ENCODE data around the gene FRMD4A.

Gene FRMD4A

DNA sequence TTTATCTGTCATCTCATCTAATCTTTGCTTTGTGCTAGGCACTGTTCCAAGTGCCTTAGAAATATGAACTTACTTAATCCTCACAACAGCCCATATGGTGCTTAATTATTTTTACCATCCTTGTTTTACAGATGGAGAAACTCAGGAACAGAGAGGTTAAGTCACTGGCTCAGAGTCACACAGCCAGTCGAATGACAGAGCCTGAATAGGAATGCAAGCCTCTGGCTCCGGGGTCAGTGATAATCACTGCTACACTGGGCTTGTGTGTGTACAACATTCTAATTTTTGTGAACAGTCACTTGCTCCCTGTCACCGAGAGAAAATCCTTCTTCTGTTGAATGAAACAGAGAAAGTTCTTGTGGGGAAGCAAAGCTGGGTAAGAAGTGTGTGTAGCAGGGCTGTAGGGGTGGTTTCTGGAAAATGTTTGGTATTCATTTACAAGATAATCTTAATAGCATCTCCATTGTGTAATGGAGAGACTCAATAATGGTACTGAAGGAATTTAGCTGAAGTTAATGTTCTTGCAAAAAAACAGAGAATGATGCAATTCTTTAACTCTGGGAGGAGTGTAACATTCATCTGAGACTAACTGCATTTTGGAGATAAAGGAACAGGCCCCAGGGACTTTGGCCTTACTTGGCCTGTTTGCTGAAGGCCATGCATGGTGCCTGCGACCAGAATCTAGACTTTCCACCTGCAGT lies 290.6 kb downstream of the FRMD4A start:
- no peak for DNase-seq

DNA sequence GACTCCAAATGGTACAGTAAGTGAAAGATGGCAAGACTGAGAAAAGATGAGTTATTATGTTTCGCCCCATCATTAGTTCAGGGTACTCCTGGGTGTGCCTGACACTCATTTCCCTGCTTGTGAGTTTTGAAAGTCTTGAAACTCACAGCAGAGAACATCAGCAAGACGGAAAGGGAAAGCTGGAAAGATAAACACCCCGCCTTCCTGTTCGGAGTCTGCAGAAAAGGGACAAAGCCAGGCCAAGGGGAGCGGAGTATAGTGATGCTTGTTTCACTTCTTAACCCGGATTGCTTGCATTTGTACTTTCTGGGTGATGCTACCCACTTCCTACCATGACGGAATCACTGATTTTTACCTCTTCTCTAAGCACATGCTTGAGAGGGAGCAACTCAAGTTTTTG lies 294.5 kb downstream of the FRMD4A start:
- DNase-seq, result no peak

DNA sequence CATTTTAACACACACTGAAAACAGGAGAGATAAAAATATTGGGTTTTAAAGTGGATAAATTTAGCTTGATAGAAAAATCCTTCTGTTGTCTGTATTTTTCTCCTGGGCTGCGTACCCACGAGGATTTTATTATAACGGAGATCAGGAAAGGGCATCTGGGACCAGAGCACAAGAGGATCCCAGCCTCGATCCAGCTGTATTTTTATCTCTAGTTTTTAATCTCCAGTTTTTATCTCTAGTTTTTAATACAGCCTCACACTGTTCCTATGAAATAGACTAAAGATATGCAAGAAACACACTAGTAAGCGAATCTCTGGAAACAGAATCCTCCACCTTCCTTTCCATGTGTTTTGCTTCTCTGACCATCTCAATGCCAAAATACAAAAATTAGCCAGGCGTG lies 295.2 kb downstream of the FRMD4A start:
- DNase-seq, result no peak

DNA sequence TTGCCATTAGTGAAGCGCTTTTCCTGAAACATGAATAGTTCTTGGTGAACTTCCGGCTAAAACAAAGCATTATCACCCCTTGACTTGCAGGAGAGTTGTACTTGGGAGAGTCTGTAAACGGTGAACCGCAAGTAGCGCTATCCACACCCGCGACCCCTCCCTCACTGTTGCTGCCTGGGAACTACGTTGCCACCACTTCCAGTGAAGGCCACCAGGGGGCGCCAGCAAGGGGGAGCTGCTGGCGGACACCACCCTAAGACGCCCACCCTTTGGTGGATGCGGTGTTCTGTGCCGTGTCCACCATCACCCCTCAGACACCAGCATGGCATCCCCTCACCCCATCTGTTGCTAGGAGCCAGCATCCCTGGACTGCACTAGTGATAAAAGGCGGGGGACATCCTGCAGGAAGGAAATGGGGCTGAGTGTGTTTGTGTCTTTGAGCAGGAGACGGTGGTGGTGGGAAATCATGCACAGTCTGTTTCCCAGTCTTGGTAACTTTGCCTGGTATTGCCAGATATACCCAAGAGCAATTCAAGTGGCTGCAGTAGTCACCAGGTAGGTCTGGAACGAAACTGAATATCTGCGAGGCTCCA lies 298.2 kb downstream of the FRMD4A start:
- no peak for DNase-seq

DNA sequence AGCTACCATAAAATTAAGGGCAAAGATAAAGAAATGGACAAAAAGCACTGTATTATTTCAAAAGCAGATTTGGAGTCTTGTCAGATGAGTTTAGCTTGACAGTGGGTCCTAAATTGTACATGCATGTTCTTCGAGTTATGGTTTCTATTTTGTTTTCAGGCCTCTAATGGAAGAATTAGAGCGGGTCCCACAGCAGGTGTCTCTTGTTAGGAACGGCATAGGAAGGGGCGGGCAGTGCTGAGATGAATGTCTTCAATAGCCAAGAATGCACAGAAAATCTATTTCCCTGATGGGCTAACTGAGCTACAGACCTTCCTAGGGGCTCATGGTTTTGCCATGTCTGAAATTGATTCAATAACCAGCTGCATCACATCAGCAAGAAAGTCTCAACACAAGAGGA lies 304.4 kb downstream of the FRMD4A start:
- no peak for DNase-seq

DNA sequence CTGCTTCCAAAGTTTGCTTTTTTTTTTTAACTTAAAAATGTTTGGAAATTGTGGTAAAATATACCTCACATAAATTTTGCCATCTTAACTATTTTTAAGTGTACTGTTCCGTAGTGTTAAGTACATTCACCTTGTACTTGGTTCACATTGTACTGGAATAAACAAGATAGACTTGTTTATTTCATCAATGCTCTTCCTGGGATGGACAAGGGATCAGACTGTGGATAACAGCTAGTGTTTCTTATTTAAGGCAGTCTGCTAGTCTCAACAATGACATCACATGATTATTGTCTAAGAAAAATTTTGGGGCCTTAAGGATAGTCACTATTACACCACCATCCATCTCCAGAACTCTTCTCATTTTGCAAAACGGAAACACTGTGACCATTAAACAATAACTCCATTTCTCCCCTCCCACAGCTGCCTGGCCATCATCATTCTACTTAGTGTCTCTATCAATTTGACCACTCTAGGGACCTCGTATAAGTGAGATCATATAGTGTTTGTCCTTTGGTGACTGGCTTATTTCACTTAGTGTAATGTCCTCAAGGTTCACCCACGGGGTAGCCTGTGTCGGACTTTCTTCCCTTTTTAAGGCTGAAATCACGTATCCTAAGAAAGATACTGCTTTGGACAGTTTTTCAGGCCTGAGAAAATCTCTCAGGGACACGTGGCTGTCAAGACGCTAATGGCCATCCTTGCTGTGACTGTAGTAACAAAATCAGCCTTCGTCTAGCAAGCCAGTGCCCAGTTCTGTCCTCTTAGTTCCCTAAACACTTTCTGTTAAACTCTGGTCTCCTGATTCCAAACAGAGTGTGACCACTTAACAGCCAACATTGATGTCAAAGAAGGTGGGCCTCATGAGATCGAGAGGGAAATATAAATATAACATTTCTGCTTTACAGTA lies 305.2 kb downstream of the FRMD4A start:
- DNase-seq, result no peak

DNA sequence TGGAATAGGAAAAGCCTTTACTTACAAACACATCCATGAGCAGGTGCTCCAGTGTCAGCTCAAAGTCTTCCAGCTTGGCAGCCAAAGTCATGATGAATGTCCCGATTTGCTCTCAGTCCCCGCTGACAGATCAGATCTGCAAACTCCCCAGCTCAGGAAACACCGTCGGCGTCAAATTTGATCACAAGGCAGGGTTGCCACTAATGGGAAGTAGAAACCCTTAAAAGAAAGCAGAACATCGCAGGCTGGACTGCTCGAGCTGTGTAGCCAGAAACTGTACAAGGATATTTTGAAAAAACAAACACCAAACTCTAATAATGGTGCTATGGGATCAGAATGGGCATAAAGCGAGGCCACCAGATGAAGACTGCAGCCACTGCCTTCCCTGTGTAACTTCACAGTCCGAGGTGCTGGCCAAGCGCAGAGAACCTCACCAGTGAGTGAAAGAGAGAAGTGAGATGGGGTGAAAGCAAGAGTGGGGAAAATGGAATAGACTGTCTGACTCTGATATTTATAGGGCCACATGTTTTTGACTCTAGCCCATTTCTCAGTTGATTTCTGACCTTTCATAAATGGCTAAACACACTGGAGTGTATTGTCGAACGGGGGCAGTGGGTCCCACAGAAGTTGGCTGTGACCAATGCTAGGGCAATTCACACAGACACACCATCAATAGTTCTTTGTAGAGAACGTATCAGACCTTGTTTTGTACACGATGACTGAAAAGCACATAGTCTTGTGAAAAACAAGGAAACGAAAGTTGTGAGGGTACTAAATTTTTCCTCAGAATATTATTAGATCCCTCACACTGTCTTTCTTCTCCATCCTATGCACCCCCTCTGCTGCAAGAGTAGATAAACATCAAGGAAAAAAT lies 306.2 kb downstream of the FRMD4A start:
- no peak for DNase-seq

DNA sequence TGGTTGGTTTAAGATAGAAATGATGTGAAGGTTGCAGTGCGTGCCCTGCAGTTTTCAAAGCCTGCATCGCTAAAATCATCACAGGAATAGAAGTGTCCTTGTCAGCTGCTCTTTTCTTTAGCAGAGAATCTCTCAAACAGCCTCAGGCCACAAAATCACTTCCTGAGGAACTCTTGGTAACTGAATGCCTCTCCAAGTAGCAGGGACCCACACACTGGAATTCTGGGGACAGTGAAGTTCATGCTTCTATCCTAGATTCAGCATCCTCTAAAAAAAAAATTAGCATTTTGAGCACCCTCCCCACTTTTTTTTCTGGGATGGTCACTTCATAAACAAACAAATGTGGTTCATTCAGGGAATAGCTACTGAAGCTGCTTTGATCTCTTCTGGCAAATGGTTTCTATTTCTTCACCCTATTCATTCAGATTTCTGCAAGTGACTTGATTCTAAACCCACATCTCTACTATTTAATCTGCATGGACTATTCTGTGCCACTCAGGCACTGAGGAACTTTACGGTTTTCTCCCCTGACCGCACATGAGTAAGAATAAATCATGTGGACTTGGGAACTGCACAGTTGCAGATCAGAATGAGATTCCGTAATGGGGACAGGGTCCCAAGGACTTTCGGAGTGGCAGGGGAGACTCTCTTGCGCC lies 306.9 kb downstream of the FRMD4A start:
- DNase-seq, result no peak

DNA sequence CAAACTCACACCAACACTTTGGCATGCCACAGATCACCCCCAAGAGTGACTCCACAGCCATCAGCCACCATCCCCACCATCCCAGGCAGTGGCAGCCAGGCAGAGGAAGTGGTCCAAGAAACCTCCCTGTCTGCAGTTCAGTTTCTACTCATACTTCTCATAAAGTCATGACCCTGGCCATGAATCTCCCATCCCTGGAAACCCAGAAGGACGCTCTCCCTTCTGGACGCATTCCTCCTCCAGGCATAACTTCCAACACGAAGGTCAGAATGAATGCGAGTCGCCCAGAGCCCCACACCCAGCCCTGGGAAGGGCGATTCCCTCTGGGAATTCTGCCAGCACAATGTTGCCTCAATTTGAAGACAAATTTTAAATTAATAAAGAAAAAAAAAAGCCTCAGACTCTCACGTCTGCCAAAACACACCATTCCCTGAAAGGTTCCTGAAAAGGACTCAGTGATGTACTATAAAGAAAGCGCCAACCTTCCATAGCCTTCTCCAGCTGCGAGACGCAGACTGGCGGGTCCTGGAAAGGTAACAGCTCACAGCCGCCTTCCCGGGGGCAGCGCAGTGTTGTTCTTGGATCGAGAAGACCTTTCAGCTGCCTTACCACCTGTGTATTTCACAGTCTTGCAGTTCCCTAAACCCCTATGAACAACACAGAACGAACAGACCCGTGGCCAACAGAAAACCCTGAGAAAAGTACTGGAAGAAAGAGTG lies 307.6 kb downstream of the FRMD4A start:
- no peak for DNase-seq

DNA sequence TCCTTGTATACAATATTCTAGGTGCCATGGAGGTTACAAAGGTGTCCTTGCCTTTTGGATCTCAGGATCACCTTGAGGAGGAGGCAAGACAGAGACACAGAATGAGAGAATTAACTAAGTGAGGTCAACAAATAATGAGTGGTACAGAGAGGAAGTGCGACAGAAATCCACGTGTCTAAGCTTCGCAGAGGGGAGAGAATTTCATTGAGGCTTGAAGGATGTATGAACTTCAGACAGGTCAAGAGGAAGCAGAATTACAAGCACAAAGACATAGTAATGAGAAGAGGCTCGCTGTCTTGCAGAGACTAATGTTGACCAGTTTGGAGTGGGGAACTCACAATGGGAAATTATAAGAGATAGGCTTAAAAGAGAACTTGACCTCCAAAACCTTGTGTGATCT lies 308.7 kb downstream of the FRMD4A start:
- no peak for DNase-seq

DNA sequence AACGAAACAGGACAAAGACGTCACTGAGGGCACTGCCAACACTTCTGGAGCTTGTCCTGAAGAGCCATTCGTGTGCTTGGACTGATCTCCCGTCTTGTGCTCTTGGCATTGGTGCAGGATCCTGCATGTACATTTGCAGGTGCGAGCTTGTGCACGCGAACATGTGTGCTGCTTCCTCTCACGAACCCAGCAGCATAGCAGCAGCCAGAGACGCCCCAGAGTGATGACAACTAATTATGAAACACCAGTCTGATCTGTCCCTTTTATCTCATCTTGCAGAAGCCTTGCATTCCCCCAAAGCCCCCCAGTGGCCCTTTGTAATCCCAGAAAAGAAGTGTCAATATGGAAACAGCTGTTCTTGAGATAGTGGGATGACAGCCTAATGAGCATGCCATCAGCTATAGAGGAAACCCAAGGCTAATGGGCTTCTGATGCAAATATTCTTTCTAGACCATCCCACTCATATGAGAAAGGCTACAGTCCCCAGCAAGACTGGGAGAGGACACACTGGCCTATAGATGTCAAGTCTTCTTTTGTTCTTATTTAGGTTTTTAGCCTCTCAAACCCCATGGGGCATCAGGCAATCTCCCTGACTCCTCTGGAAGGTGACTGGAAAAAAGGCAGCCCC lies 310.6 kb downstream of the FRMD4A start:
- DNase-seq, result no peak

DNA sequence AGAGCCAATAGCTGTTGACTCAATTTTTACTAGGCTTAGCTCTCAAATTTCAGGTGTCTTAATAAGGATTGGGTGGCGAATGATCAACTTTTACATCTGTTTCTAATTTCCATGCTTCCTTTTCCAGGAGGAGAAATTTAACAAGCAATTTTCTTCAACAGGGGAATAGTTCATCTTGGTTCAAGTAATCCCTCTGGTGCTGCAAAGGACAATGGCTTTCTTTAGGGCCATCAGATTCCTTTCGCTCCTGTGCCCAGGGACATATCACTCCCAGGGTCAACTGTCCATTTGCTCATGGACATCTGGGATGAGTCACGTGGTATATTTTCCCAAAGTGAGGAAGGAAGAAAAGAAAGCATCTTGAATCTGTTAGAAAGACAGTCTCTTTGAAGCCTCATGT lies 313.3 kb downstream of the FRMD4A start:
- no peak for DNase-seq

DNA sequence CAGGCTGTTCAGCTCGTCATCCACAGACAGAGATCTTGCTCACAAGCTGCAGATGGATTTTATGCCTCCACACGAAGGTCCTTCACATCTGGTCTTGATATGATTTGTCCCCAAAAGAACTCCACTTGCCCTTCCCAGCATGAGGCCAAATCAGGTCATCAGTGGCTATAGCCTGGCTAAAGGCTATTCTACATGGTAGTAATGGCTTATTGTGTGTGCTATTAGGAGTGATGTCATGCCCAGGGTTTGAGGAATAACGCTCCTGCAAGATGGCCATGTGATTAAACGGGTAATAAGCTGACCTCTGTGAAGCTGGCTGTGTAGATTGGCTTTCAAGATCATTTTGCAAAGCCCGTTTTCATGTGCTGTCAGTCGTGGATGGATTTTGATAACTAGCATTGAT lies 313.8 kb downstream of the FRMD4A start:
- DNase-seq, result no peak

DNA sequence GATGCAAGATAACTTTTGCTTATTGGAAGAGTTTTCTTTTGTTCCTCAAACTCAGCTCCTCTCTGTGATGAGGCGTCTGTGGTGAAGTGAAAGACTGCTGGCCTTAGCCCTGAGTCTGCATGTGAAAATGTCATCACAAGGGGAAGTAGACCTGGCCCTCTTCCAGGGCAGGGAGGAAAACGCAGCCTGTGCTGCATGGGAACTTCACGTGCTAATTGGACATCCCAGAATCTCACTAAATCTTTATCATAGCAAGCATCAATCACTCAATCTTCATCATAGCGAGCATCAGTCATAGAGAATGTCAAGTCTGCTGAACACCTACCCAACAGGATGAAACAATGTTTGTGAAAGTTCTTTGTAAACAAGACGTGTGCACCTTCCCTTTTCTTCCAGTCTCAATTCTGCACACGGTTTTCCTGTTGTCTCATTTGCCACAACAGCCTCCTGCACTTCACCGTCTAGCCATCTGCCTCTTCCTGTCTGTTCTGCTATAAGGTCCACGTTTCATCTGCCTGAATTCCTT lies 314.6 kb downstream of the FRMD4A start:
- DNase-seq, result no peak

DNA sequence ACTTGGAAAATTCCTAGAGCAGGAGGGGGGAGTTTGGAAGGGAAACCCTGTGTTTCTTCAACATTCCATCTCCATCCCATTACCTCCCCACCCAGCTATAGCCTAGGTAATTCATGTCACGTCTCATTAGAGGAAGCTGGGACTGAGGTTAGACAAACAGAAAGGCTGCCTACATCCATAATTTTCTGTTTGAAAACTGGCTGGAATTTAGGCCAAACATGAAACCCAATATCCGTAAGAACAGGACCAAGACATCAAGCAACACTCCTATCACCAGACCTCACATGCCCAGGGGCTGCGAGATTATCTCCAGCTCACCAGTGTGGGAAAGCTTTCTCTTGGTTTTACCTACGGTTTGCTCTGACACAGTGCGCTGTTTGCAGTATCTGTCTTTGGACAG lies 316.3 kb downstream of the FRMD4A start:
- DNase-seq, result no peak

DNA sequence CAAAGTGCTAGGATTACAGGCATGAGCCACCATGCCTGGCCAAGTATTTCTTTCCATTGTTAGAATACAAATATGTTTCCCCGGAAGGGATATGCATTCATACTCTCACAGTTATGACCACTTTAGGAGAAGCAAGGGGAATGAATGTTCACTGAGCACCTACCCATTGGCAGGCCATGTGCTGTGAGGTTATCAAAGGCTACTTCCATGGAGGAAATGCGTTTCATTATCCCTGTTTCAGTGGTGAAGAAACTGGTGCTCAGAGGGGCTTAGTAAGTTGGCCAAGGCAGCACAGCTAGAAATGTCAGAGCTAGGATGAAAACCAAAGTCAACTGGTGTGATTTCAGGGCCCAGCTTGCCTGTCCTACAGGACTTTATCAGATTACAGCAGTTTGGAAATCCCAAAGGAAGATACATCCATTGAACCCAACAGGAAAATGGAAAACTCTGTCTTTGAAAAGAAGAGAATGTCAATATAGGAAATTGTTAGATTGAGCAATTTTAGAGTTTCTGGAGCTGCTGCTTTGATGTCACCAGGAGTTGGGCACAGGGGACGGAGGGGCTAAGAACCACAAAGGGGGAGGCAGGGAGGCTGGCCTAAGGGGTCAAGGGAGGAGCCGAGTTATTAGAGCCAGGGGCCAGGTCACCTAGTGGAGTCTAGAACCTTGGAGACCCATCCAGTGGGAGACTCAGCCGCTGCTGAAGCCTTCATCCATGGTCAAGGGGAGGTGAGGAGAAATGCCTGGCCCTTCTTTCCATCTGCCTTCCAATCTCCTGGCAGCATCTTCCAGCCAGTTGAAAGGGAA lies 319.8 kb downstream of the FRMD4A start:
- no peak for DNase-seq

DNA sequence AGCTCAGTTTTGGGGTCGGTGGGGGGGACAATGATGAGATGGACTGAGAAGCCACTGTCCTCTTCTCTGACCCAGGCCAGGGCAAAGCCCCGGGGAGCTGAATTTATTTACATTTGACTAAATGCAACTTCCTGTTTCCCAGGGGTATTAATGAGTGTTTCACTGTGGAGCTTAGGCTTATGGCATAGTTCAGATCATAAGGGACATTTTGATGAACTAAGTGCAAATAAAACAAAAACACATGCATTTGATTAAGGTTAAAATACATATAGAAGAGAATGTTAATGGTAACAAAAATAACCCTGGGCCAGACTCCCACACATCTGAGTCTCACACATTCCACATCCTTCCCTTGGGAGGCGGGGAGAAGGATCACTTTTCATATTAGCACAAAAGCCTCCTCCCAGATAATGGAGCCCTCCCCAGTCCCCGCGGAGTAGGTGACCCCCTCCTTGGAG lies 320.6 kb downstream of the FRMD4A start:
- no peak for DNase-seq

DNA sequence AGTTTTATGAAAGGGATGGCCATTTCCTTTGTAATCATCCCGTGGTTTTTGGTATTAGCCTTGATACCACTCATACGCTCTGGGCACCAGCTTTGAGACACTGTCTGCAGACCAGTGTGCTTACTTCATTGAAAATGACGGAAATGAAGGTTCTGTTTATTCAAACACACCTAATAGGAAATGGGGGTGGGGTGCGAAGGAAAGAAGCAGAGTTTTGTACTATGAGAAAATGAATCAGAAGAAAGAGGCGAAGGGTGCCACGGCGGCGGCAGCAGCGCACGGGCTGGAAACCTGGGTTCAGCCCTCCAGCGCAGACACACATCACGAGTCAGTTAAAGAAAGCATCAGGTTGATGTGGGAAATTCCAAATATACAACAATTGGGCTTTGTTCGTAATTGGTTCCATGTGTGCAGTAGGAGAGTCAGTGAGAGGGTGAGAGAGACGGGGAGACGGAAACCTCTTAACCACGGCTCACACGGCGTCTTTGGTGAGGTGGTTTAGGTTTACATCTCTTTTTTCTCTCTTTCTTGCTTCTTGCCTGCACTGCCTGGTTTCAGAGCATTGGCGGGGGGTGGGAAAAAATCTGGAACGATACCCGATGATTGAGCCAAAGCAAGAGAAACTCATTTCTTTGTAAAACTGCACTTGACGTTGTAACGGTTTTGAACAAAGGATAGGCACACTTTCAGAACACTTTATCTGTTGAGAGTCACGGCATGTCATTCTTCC lies 321.2 kb downstream of the FRMD4A start:
- no peak for DNase-seq

DNA sequence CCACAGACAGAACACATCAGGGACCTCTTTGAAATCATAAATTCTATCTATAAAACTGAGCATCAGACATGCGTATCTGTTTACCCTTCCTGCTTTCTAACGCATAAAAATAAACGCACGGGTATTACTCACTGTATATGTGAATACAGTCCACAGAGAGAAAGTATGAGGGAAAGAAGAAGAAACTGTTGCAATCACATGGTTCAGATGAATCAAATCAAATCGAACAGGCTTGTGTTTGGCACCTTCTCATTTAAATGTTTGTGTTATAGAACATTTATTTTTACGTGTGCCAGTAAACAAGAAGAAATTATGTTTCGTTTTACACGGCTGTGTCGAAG lies 322.0 kb downstream of the FRMD4A start:
- DNase-seq, result no peak
